Measurements from ENCODE around the gene COPG2.

GRCh38 chr7:130463553-130464434 lies 204.8 kb downstream of the COPG2 start:
- TF ChIP-seq CTCF (conservative IDR thresholded peaks at IDR 0.05; ENCODE audit: low read depth, low read length): no peak
- no peak for TF ChIP-seq EZH2 (IDR thresholded peaks at IDR 0.05; ENCODE audit: borderline replicate concordance, low read depth, low read length, poor library complexity, severe bottlenecking)
